Medulla oblongata (tissue), 1 donor: ENCODE results near the gene CMSS1.

ENCODE experiments used
- DNase-seq: peaks from one replicate; pipeline ENCODE4 v3.0.0-alpha.2; 2015; ENCODE audit errors: extremely low spot score

Gene CMSS1

DNA sequence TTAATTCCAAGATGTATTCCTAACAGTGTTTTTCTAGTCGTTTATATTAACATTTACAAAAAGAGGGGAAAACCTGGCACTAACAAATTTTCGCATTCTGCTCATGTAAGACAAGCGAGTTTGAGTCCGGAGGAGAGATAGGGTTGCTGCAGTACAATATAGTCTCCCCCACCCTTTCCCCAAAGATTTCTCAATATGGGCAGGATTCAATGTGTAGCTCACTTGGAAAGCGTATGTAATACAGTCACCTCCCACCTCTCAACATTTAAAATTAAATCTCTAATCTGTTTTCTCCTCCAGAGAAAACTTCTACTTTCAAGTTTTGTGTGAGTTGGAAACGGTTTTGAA is 57.9 kb downstream of the CMSS1 start:
- DNase-seq, result peak; percentile 26

- peak; percentile 84 for DNase-seq
These were observed 58.5 kb downstream of the CMSS1 start for GRCh38 chr3:99875929-99876841.

DNA sequence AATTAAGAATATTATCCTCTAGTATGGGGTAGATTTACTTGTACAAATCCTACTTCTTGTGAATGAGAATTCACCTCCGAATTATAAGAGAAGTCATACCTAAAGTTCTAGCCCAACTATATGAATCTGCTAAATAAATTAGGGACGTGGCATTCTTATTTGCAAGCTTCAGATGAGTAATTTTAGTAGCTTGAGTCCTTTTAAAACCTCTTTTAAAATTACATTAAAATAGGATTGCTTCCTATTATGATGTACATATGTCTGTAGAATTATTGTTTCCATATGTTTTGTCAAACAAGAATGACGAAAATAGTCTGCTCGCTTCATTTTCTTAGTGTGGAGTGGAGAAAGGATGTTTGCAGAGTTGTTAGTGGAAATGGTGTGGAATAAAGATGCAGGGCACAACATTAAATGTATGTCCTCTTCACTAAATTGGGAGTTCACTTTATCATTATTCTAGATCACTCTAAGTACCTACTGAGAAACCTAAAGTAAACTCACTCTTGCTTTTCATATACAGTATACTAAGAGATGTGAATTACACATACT is 59.4 kb downstream of the CMSS1 start:
- no peak for DNase-seq

DNA sequence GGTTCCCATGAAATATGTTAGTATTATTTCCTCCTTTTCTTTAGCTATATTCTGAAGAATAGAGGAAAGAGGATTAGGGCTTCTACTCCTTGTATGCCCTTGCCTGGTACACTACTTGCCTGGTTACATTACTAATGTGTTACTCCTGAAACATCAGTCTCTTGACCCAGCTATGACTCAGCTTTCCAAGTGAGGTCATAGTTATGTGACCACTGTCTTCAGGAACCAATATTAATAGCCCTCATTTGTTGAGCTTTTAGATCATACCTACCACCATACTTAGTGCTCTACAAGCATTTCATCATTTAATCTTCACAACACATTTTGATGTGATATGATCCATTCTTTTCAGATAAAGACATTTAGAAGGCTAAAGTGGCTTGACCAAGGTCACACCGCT is 60.3 kb downstream of the CMSS1 start:
- no peak for DNase-seq

DNA sequence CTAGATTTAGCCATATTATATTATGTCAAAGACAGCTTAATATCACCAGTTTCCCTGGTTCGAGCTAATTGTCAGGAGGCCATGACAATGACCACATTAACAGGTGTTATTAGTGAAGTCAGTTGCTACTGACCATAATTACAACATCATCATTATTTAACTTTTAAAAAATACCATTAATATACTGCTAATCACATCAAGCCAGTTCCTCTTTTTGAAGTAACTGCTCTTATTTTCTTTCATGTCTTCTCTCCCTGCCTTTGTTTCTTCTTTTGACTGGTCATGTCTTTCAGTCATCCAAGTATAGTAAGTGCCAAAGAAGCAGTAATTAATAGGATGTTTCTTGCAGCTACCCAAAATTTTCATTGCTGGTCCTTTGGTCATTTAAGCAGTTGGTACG is 61.6 kb downstream of the CMSS1 start:
- DNase-seq, result no peak

DNA sequence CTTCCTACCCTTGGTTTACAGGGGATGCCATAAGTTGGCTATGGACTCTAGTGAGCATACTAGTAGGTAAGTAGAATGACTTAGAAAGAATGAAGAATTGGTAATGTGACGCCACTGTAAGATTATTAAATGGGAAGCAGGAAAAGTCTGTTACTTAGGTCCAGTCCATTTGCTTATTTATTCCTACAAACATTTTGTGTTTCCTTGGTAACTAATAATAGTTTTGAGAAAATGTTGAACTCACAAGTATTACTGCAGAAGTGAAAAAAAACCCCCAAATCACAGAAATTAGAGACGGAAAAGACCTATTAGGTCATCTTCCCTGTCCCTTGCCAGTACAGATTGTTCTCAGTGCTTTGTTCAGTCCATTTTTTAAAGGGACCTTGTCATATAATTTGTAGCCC is 63.5 kb downstream of the CMSS1 start:
- no peak for DNase-seq

- DNase-seq, result no peak
These were observed 64.9 kb downstream of the CMSS1 start for GRCh38 chr3:99882436-99883137.

- no peak for DNase-seq
These were observed 65.4 kb downstream of the CMSS1 start for GRCh38 chr3:99883138-99883461.

- DNase-seq, result no peak
These were observed 66.0 kb downstream of the CMSS1 start for GRCh38 chr3:99883693-99884092.

DNA sequence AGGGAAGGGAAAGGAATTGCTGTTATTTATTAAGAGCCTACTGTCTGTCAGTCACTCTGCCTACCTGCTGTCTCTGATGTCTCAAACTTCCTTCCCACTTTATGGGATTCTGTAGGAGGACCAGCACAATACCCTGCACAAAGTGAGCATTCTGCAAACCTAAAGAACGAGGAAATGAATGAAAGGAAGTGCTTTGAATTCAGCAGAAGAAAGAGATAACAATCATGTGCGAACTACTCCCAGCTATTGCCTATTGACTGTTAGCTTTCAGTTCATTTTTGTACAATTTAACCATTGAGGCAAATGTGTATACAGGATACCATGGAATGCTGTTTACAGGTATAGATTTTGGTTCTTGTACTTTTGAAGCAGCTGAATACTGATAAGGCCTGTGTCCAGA is 66.8 kb downstream of the CMSS1 start:
- no peak for DNase-seq

DNA sequence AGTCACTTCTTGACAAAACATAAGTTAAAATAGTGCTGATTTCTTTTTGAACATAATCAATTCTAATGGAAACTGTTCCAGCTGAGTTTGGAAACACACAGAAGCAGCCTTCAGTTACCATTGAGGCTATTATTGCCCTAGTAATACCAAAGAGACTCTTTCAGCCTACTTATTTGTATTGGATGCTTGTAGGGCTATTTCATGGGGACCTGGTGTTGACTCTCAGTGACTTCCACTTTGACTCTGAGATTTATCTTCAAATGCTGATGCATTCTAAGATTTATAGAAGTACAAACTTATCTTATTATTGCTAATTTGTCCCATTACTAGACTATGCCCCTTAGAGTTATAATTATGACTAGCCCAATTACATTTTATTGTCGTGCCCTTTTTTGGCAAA is 67.4 kb downstream of the CMSS1 start:
- no peak for DNase-seq

DNA sequence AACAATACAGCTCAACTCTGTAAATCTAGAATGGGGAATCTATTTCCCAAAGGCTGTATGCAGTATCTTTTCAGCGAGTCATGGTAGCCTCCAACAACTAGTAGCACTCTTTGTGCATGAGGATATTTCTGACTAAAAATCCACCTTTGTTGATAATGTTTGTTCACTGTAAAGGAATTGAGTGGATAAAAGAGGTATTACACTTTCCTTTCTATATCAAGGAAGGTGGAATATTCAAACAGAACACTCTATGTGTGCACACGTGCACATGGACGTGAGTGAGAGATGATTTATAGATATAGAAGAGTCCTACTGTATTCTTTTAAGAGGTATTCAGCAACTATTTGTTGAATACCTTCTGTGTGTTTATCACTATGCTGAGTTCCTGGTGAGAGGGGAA is 68.2 kb downstream of the CMSS1 start:
- no peak for DNase-seq

DNA sequence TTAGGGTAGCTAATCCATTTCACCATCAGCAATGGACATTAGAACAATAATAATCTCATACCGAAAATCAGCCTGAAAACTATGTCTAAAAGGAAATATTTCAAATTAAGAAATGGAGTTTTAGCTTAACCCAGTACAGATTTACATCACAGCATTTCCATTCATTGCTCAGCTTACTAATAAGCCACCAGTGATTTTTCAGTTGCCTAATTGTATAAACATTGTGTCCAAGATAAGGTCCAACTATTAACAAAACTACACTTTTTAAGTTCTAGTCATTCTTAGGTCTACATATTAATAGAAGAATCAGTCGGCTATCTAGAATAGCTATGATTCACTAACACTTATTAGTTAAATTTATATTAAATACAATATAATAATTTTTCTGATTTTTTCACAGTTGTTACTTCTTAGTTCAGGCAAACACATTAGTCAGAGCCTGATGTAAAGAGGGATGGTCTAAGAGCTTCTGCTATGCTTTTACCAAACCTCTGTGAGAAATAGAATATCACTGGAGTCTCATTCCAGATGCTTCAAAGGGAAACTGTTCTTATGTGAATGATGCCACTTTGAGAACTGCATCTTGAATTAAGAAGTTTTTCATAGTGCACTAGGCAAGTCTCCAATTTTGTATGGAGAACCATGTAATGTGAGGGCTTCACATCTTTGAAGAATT is 74.1 kb downstream of the CMSS1 start:
- no peak for DNase-seq

- no peak for DNase-seq
These were observed 74.7 kb downstream of the CMSS1 start for GRCh38 chr3:99892332-99892731.

DNA sequence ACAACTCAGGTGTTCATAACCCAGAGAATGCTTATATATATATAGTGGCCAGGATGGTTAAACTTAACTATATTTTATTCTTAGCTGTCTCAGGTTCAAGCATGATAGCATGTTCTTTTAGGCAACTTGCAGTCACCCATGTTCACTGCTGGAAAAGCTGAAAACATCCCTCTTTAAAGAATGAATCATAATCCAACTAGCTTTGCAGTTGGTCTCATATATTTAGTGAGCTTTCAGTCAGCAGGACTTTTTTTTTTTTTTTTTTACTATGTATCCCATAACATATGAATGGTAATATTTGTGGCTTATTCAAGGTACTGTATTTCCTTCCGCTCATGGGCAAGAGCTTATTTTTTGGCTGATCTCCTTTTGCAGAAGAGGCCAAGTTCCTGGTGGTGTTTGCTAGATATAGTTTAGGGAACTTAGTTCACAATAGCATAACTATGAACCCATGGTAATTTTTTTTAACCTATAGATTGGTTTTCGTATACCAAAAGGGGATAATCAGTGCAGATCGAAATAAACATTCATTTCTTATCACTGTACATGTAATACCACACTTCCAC is 77.6 kb downstream of the CMSS1 start:
- no peak for DNase-seq

DNA sequence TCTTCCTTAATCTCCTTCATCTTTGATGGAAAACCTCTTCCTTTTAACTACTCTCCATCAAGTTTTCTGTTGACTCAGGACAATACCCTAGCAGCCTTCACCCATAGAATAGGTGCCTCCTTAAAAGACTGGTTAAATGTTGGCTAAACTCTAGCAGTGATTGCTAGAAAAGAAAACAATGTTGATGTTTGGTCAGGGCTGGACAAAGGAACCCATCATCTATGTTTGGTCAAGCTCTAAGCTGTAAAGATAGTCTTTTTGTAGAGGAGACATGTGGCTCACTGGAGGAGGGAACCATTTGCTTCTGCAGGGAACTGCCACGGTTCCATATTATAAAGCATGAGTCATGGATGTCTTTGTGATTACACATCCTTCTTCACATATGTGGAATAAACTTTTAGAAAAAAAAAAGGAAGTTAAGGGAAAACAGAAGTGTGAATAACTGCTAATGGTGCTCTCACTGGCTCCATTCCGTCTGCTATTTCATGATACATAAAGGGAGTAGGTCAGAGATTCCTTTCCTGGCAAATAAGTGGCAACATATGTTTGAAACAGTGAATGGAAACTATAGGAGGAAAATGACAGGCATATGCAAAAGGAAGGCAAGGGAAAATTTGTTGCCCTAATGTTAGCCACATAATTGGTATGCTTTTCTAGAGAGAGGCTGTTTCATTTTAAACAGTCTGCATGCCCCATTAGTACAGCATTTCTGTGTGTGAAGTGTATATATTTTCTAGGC is 78.2 kb downstream of the CMSS1 start:
- DNase-seq, result no peak

- no peak for DNase-seq
These were observed 78.8 kb downstream of the CMSS1 start for GRCh38 chr3:99896482-99896881.

DNA sequence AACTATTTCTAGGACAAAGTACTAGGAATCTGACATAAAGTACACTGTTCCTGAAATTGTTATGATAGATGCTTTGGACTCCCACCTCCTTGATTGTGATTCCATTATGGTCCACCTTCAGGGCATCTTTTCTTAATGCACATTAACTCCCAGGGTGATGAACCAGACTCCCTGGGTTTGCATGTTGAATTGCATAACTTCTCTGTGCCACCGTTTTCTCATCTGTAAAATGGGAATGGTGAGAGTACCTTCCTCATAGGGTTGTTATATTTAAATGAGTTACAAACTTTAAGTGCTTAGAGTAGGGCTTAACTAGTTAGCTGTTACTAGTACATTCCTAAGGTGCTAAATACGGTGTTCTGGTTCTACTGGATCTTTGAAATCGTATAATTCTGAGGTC is 81.9 kb downstream of the CMSS1 start:
- DNase-seq, result no peak

DNA sequence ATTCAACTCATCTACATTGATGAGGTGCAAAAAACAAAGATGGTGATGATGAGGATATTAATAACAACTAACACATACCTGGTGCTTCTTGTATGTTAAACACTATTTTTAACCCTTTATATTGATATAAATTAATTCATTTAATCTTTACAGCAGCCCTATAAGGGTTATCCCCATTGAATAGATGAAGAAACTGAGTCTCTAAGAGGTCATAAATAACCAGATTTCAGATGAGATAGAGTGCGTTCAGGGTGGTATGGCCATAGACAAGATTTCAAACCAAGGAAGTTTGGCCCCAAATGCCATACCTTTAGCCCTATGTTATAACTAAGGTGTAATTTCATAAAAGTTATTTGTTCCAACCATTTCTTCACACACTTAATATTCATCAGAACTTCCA is 82.6 kb downstream of the CMSS1 start:
- DNase-seq, result no peak

- DNase-seq, result no peak
These were observed 83.7 kb downstream of the CMSS1 start for GRCh38 chr3:99901200-99901926.

DNA sequence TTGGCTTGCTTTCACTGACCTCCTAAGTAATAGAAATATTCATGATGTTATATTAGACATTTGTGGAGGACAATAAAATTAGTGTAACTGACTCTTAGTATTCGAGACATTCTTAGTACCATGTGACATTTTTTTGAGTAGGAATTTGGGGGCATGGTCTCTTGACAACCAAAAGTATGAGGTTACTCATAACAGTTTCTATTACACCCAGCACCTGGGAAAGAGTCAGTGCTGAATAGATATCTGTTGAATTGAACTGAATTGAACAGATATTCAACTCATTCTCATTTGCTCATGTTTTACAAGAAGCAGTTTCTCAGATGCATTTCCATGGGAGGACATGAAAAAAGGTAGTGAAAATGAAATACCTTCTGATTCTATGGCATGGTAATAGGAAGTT is 84.4 kb downstream of the CMSS1 start:
- no peak for DNase-seq
